Activated T-cell treated with anti-CD3 and anti-CD28 coated beads, Interleukin-2, amount 50 U/mL, for 24 hours (primary cell): Measurements from ENCODE around the gene ASGR2.

Experiments used
- DNase-seq: peaks from one replicate; pipeline ENCODE4 v3.0.0-alpha.2; 2020
- H3K27ac Mint-ChIP-seq: 2 replicates; pipeline ENCODE4 v1.8.0; 2020; ENCODE audit warnings: mild to moderate bottlenecking, mixed read lengths
- H3K27me3 Mint-ChIP-seq: 2 replicates; pipeline ENCODE4 v1.8.0; 2020; ENCODE audit warnings: mixed read lengths
- H3K36me3 Mint-ChIP-seq: 2 replicates; pipeline ENCODE4 v1.8.0; 2020; ENCODE audit warnings: low read depth, mixed read lengths
- H3K4me1 Mint-ChIP-seq: 2 replicates; pipeline ENCODE4 v1.8.0; 2020; ENCODE audit warnings: low read depth, mixed read lengths
- H3K4me3 Mint-ChIP-seq: 2 replicates; pipeline ENCODE4 v1.8.0; 2020; ENCODE audit warnings: mild to moderate bottlenecking, moderate library complexity, mixed read lengths
- H3K9me3 Mint-ChIP-seq: 2 replicates; pipeline ENCODE4 v1.8.0; 2020; ENCODE audit warnings: mixed read lengths

Gene ASGR2

GRCh38 chr17:7074931-7075330 is 39.7 kb downstream of the ASGR2 start:
- Mint-ChIP-seq H3K9me3 (no peaks in the 10 kb centered on the region), H3K27me3 (no peaks in the 10 kb centered on the region), H3K36me3 (no peaks in the 10 kb centered on the region), H3K4me1 (no peaks in the 10 kb centered on the region), H3K27ac (no peak overlapping the region), H3K4me3 (no peak overlapping the region)
- DNase-seq: no peak

- DNase-seq: no peak
- Mint-ChIP-seq H3K27ac (no peak overlapping the region), H3K27me3 (no peaks in the 10 kb centered on the region), H3K9me3 (peaks cover 10% of the 10 kb centered on the region), H3K36me3 (no peaks in the 10 kb centered on the region), H3K4me3 (no peak overlapping the region), H3K4me1 (no peaks in the 10 kb centered on the region)
Measured at GRCh38 chr17:7072406-7072805, 42.2 kb downstream of the ASGR2 start.

- H3K27ac Mint-ChIP-seq: no peak overlapping the region
- no peaks in the 10 kb centered on the region for H3K36me3 Mint-ChIP-seq
- no peak for DNase-seq
- no peak overlapping the region for H3K4me3 Mint-ChIP-seq
- no peaks in the 10 kb centered on the region for H3K4me1 Mint-ChIP-seq
- H3K27me3 Mint-ChIP-seq: no peaks in the 10 kb centered on the region
- H3K9me3 Mint-ChIP-seq: peaks cover 10% of the 10 kb centered on the region
Measured at GRCh38 chr17:7070712-7071111, 43.9 kb downstream of the ASGR2 start.

- H3K36me3 Mint-ChIP-seq: no peaks in the 10 kb centered on the region
- H3K4me1 Mint-ChIP-seq: no peaks in the 10 kb centered on the region
- H3K27ac Mint-ChIP-seq: no peak overlapping the region
- peaks cover 10% of the 10 kb centered on the region for H3K9me3 Mint-ChIP-seq
- H3K27me3 Mint-ChIP-seq: peaks cover 11% of the 10 kb centered on the region
- DNase-seq: no peak
- H3K4me3 Mint-ChIP-seq: no peak overlapping the region
Measured at GRCh38 chr17:7068268-7068667, 46.4 kb downstream of the ASGR2 start.

GRCh38 chr17:7067198-7067597 is 47.4 kb downstream of the ASGR2 start:
- Mint-ChIP-seq H3K4me1 (no peaks in the 10 kb centered on the region), H3K4me3 (no peak overlapping the region), H3K9me3 (peaks cover 10% of the 10 kb centered on the region), H3K27me3 (peaks cover 14% of the 10 kb centered on the region), H3K27ac (no peak overlapping the region), H3K36me3 (no peaks in the 10 kb centered on the region)
- DNase-seq: no peak

GRCh38 chr17:7064261-7064660 is 50.4 kb downstream of the ASGR2 start:
- H3K4me1 Mint-ChIP-seq: peaks cover 18% of the 10 kb centered on the region
- DNase-seq: no peak
- no peak overlapping the region for H3K27ac Mint-ChIP-seq
- H3K36me3 Mint-ChIP-seq: no peaks in the 10 kb centered on the region
- H3K9me3 Mint-ChIP-seq: peaks cover 10% of the 10 kb centered on the region
- H3K4me3 Mint-ChIP-seq: no peak overlapping the region
- H3K27me3 Mint-ChIP-seq: peaks cover 14% of the 10 kb centered on the region

GRCh38 chr17:7063518-7064094 is 51.0 kb downstream of the ASGR2 start:
- Mint-ChIP-seq H3K4me1 (peaks cover 25% of the 10 kb centered on the region), H3K4me3 (no peak overlapping the region), H3K27me3 (peaks cover 14% of the 10 kb centered on the region), H3K9me3 (peaks cover 5% of the 10 kb centered on the region), H3K27ac (no peak overlapping the region), H3K36me3 (no peaks in the 10 kb centered on the region)
- no peak for DNase-seq

GRCh38 chr17:7060165-7060891 is 54.3 kb downstream of the ASGR2 start:
- Mint-ChIP-seq H3K4me3 (peak overlapping the region; percentile 11), H3K27ac (peak overlapping the region; percentile 93), H3K4me1 (peaks cover 26% of the 10 kb centered on the region), H3K36me3 (no peaks in the 10 kb centered on the region), H3K27me3 (peaks cover 14% of the 10 kb centered on the region), H3K9me3 (no peaks in the 10 kb centered on the region)
- peak; percentile 68 for DNase-seq

- Mint-ChIP-seq H3K36me3 (no peaks in the 10 kb centered on the region), H3K27ac (peak overlapping the region; percentile 59), H3K4me1 (peaks cover 26% of the 10 kb centered on the region), H3K9me3 (no peaks in the 10 kb centered on the region), H3K4me3 (no peak overlapping the region), H3K27me3 (peaks cover 10% of the 10 kb centered on the region)
- DNase-seq: no peak
Measured at GRCh38 chr17:7058831-7059447, 55.7 kb downstream of the ASGR2 start.

- Mint-ChIP-seq H3K27me3 (no peaks in the 10 kb centered on the region), H3K9me3 (no peaks in the 10 kb centered on the region), H3K27ac (no peak overlapping the region), H3K36me3 (no peaks in the 10 kb centered on the region), H3K4me3 (no peak overlapping the region), H3K4me1 (peaks cover 25% of the 10 kb centered on the region)
- DNase-seq: no peak
Measured at GRCh38 chr17:7056386-7056785, 58.2 kb downstream of the ASGR2 start.
